ENCODE results near the gene MYO18A.
"Not testable (repeated sequence)": the region's sequence is repeated elsewhere in the genome, so short reads cannot be mapped to it uniquely, and the experiment has no call there.

The MYO18A gene

GRCh38 chr17:29095439-29095838, 84.8 kb downstream of the MYO18A start:
- no peak for DNase-seq

GRCh38 chr17:29094101-29094708, 86.0 kb downstream of the MYO18A start:
- no peak for DNase-seq

GRCh38 chr17:29093090-29093871, 86.9 kb downstream of the MYO18A start:
- no peak for DNase-seq

GRCh38 chr17:29091606-29092289, 88.5 kb downstream of the MYO18A start:
- no peak for DNase-seq

GRCh38 chr17:29090750-29091605, 89.2 kb downstream of the MYO18A start:
- DNase-seq: no peak

- no peak for DNase-seq
These were observed 90.1 kb downstream of the MYO18A start for GRCh38 chr17:29090108-29090507.

- no peak for DNase-seq
These were observed 90.6 kb downstream of the MYO18A start for GRCh38 chr17:29089601-29090044.

GRCh38 chr17:29088782-29089181, 91.4 kb downstream of the MYO18A start:
- not testable (repeated sequence) for DNase-seq

GRCh38 chr17:29086628-29087332, 93.4 kb downstream of the MYO18A start:
- DNase-seq: no peak

GRCh38 chr17:29085223-29085622, 95.0 kb downstream of the MYO18A start:
- DNase-seq: no peak

GRCh38 chr17:29084541-29085146, 95.6 kb downstream of the MYO18A start:
- no peak for DNase-seq

GRCh38 chr17:29080965-29081364, 99.2 kb downstream of the MYO18A start:
- DNase-seq: no peak

- no peak for DNase-seq
These were observed 99.9 kb downstream of the MYO18A start for GRCh38 chr17:29080323-29080722.

- no peak for DNase-seq
These were observed 100.3 kb downstream of the MYO18A start for GRCh38 chr17:29079887-29080286.

- no peak for DNase-seq
These were observed 100.8 kb downstream of the MYO18A start for GRCh38 chr17:29079433-29079832.

GRCh38 chr17:29078183-29079045, 101.8 kb downstream of the MYO18A start:
- DNase-seq: no peak

GRCh38 chr17:29077320-29077719, 102.9 kb downstream of the MYO18A start:
- DNase-seq: no peak

GRCh38 chr17:29076722-29077121, 103.5 kb downstream of the MYO18A start:
- DNase-seq: no peak

- DNase-seq: no peak
These were observed 104.1 kb downstream of the MYO18A start for GRCh38 chr17:29076087-29076486.

GRCh38 chr17:29074488-29074887, 105.7 kb downstream of the MYO18A start:
- no peak for DNase-seq

- no peak for DNase-seq
These were observed 106.7 kb downstream of the MYO18A start for GRCh38 chr17:29073520-29073919.
